GM12878 (cell line): Measurements from ENCODE around the gene TSHZ2.

Experiments used
- CTCF ChIP-seq, 3 experiments: IDR thresholded peaks in 2 of 3; conservative IDR thresholded peaks in 1 of 3; 2 replicates each; pipeline ENCODE4 v1.5.1; 2011; ENCODE audit warnings: low read depth in 3 of 3, low read length in 3 of 3, mild to moderate bottlenecking in 3 of 3, control low read depth in 2 of 3, moderate library complexity in 2 of 3, inconsistent platforms in 1 of 3, mixed read lengths in 1 of 3; ENCODE audit not compliant: control insufficient read depth in 2 of 3, insufficient read depth in 1 of 3; ENCODE audit errors: extremely low read depth in 1 of 3
- JUND ChIP-seq: IDR thresholded peaks from 2 replicates; pipeline ENCODE4 v1.6.1; 2012; ENCODE audit warnings: low read depth, mild to moderate bottlenecking, low read length, improper control_type of control experiment, moderate library complexity
- TCF7 ChIP-seq: IDR thresholded peaks from 2 replicates; pipeline ENCODE4 v1.6.1; 2014; ENCODE audit warnings: antibody characterized with exemption, borderline replicate concordance

- TF ChIP-seq TCF7 (no peak), CTCF (IDR thresholded peaks at IDR 0.05 in 2 of 3, conservative IDR thresholded peaks at IDR 0.05 in 1 of 3; ENCODE audit: control insufficient read depth in 2 of 3, extremely low read depth in 1 of 3, insufficient read depth in 1 of 3, low read depth in 3 of 3, low read length in 3 of 3) (no peak), JUND (no peak)
These were observed 279.8 kb downstream of the TSHZ2 start for GRCh38 chr20:53252002-53252401.
